Measurements from ENCODE around the gene RBL2.
"Not testable (repeated sequence)": the region's sequence is repeated elsewhere in the genome, so short reads cannot be mapped to it uniquely, and the experiment has no call there.

Gene RBL2

GRCh38 chr16:53509906-53510703 is 75.8 kb downstream of the RBL2 start:
- TF ChIP-seq CTCF (conservative IDR thresholded peaks at IDR 0.05; ENCODE audit: low read depth, low read length) = peak; percentile 91
- H3K9ac ChIP-seq = no peak overlapping the region
- H2AFZ ChIP-seq (ENCODE audit: low read depth) = peak overlapping the region; percentile 20
- H4K20me1 ChIP-seq (ENCODE audit: insufficient read depth) = no peaks in the 10 kb centered on the region
- H3K4me1 ChIP-seq (ENCODE audit: low read depth, poor library complexity, severe bottlenecking) = no peaks in the 10 kb centered on the region
- H3K79me2 ChIP-seq (ENCODE audit: insufficient read depth, low read depth) = no peaks in the 10 kb centered on the region
- no peak overlapping the region for H3K4me2 ChIP-seq
- H3K27ac ChIP-seq = no peak overlapping the region
- H3K36me3 ChIP-seq (ENCODE audit: insufficient read depth) = no peaks in the 10 kb centered on the region
- no peak overlapping the region for H3K4me3 ChIP-seq (IDR thresholded peaks at IDR 0.05; ENCODE audit: insufficient read depth, low read depth, low read length)
- no peaks in the 10 kb centered on the region for H3K27me3 ChIP-seq (ENCODE audit: insufficient read depth, low read depth)

- H3K79me2 ChIP-seq (ENCODE audit: insufficient read depth, low read depth) = no peaks in the 10 kb centered on the region
- peak overlapping the region; percentile 16; the same call in 1 of the 2 replicates for H2AFZ ChIP-seq (ENCODE audit: low read depth)
- no peak overlapping the region for H3K9ac ChIP-seq
- H3K4me1 ChIP-seq (ENCODE audit: low read depth, poor library complexity, severe bottlenecking) = no peaks in the 10 kb centered on the region
- no peak overlapping the region for H3K27ac ChIP-seq
- no peak overlapping the region for H3K4me3 ChIP-seq (IDR thresholded peaks at IDR 0.05; ENCODE audit: insufficient read depth, low read depth, low read length)
- TF ChIP-seq CTCF (conservative IDR thresholded peaks at IDR 0.05; ENCODE audit: low read depth, low read length) = peak; percentile 7; the same call in 1 of the 2 replicates
- no peak overlapping the region for H3K4me2 ChIP-seq
- H3K36me3 ChIP-seq (ENCODE audit: insufficient read depth) = no peaks in the 10 kb centered on the region
- H3K27me3 ChIP-seq (ENCODE audit: insufficient read depth, low read depth) = no peaks in the 10 kb centered on the region
- no peaks in the 10 kb centered on the region for H4K20me1 ChIP-seq (ENCODE audit: insufficient read depth)
Observed at GRCh38 chr16:53510704-53511070, 76.4 kb downstream of the RBL2 start.

- Histone ChIP-seq H3K4me2 (no peak overlapping the region), H4K20me1 (ENCODE audit: insufficient read depth) (no peaks in the 10 kb centered on the region), H3K4me1 (ENCODE audit: low read depth, poor library complexity, severe bottlenecking) (no peaks in the 10 kb centered on the region), H3K9ac (no peak overlapping the region), H3K4me3 (IDR thresholded peaks at IDR 0.05; ENCODE audit: insufficient read depth, low read depth, low read length) (no peak overlapping the region), H3K27ac (no peak overlapping the region), H3K27me3 (ENCODE audit: insufficient read depth, low read depth) (no peaks in the 10 kb centered on the region), H2AFZ (ENCODE audit: low read depth) (peak overlapping the region; percentile 16; the same call in 1 of the 2 replicates), H3K36me3 (ENCODE audit: insufficient read depth) (no peaks in the 10 kb centered on the region), H3K79me2 (ENCODE audit: insufficient read depth, low read depth) (no peaks in the 10 kb centered on the region)
- no peak for TF ChIP-seq CTCF (conservative IDR thresholded peaks at IDR 0.05; ENCODE audit: low read depth, low read length)
Observed at GRCh38 chr16:53511084-53511402, 76.8 kb downstream of the RBL2 start.

- Histone ChIP-seq H3K27ac (no peak overlapping the region), H2AFZ (ENCODE audit: low read depth) (no peak overlapping the region), H3K79me2 (ENCODE audit: insufficient read depth, low read depth) (no peaks in the 10 kb centered on the region), H4K20me1 (ENCODE audit: insufficient read depth) (no peaks in the 10 kb centered on the region), H3K36me3 (ENCODE audit: insufficient read depth) (no peaks in the 10 kb centered on the region), H3K9ac (no peak overlapping the region), H3K4me1 (ENCODE audit: low read depth, poor library complexity, severe bottlenecking) (no peaks in the 10 kb centered on the region), H3K4me2 (no peak overlapping the region), H3K27me3 (ENCODE audit: insufficient read depth, low read depth) (no peaks in the 10 kb centered on the region), H3K4me3 (IDR thresholded peaks at IDR 0.05; ENCODE audit: insufficient read depth, low read depth, low read length) (no peak overlapping the region)
- TF ChIP-seq CTCF (conservative IDR thresholded peaks at IDR 0.05; ENCODE audit: low read depth, low read length) = no peak
Observed at GRCh38 chr16:53511403-53512280, 77.4 kb downstream of the RBL2 start.

- not testable (repeated sequence) for H3K4me2 ChIP-seq; H3K27me3 ChIP-seq (ENCODE audit: insufficient read depth, low read depth); H3K79me2 ChIP-seq (ENCODE audit: insufficient read depth, low read depth); H3K36me3 ChIP-seq (ENCODE audit: insufficient read depth); H4K20me1 ChIP-seq (ENCODE audit: insufficient read depth); H3K4me3 ChIP-seq (IDR thresholded peaks at IDR 0.05; ENCODE audit: insufficient read depth, low read depth, low read length); H3K4me1 ChIP-seq (ENCODE audit: low read depth, poor library complexity, severe bottlenecking); H2AFZ ChIP-seq (ENCODE audit: low read depth); H3K27ac ChIP-seq; H3K9ac ChIP-seq
Observed at GRCh38 chr16:53512795-53513194, 78.5 kb downstream of the RBL2 start.

All from KMS-11 (cell line).